Measurements from ENCODE around the gene RFX6.
A peak's percentile ranks its signal among the peaks of the same experiment; 100 is the strongest.

RFX6 gene

GRCh38 chr6:116894669-116895068, 17.6 kb downstream of the RFX6 start:
- no peak for DNase-seq (ENCODE audit: low read depth)

DNA sequence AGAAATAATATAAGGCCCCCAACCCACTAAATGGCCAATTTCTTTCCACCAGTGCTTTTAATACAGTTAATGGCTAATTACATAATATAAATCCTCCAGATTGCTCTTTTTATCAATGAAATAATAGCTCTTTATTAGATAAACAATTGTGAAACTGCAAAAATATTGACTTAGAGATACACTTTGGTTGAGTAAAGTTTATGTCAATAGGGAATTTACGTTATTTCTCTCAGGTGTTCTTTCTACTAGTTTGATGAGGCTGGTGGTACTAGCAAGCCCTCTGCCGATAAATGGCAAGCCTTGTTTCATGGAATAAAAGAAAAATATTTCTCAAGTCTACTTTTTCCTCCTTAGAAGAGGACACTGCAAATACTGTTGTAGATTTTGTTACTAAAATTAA, 18.9 kb downstream of the RFX6 start:
- DNase-seq (ENCODE audit: low read depth) = no peak

GRCh38 chr6:116902634-116903033, 25.6 kb downstream of the RFX6 start:
- DNase-seq (ENCODE audit: low read depth) = no peak

DNA sequence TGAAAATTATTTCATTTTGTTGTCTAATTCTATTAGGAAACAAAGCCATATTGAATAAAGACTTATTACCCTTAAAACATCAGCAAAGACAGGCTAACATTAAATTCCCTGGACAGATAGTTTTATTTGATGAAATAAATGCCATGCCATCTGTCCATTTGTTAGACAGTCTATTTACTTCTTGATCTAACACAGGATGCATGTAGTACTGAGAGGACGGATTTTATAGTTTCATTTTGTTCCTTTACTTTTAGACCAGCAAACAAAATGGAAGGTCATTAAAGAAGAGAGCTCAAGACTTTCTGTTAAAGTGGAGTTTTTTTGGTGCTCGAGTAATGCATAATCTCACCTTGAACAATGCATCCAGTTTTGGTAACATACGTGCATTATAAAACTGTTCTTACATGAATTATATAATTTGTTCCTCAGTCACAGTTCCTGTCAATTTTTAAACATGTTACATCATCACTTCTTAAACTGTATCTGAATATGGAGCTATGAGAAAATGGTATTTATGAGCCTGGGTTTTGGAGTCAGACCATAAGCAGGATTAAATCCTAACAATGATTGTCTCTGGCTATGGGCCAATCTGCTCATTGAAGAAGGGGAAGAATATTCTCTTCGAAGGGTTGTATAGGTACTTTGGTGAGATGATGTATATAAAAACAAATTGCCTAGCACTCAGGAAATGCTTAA, 46.0 kb downstream of the RFX6 start:
- no peak for DNase-seq (ENCODE audit: low read depth)

DNA sequence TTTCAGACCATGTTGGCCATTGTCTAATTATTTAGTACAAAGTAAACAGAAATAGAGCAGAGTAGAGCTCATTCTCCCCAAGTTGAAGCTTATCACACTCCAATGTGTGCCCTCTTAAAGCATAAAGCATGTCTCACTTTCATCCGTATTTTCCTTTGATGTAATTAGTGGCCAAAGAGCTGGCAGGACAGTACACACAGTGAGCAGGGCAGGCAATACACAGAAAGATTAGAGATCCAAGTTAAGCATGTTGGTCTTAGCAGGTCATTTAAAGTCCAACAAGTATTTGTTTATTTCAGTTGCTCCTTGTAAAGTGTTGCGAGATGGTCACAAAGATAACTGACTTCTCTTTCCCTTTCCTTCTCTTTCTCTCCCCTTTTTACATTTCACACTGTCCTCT, 47.2 kb downstream of the RFX6 start:
- DNase-seq (ENCODE audit: low read depth) = no peak

GRCh38 chr6:116925088-116925794, 48.2 kb downstream of the RFX6 start:
- peak; percentile 16 for DNase-seq (ENCODE audit: low read depth)

DNA sequence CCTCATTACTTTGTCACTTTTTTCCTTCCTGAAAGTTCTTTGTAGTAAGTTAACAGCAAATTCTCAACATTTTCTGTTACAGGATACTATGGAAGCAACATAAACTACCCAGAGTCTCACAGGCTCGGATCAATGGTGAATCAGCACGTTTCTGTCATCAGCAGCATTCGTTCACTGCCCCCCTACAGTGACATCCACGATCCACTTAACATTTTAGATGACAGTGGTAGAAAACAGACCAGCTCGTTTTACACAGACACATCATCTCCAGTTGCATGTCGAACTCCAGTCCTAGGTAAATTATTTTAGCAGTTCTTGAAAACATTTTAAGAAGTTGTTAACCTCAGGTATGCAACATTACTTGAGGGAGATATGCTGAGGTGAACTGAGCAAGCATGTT, 51.6 kb downstream of the RFX6 start:
- DNase-seq (ENCODE audit: low read depth) = no peak

GRCh38 chr6:116929825-116930224, 52.8 kb downstream of the RFX6 start:
- no peak for DNase-seq (ENCODE audit: low read depth)

DNA sequence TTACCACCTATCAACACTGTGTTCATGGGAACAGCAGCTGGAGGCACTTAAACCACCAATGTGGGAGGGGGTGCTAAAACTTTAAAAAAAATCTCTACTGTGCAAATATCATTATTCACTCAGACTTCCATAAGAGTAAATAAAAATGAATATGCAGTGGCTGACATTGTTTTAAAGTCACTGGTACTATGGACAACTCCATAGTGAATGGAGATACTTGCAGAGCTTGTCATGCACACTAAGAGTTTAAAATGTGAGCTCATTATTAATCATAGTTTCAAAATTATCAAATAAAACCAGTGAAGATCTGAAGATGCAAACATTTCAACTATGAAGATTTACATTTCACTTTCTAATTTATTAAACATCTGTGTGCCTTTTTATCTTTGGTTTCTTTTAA, 54.4 kb downstream of the RFX6 start:
- no peak for DNase-seq (ENCODE audit: low read depth)

- no peak for DNase-seq (ENCODE audit: low read depth)
These were observed 55.5 kb downstream of the RFX6 start for GRCh38 chr6:116932496-116932895.

GRCh38 chr6:116933485-116933884, 56.4 kb downstream of the RFX6 start:
- no peak for DNase-seq (ENCODE audit: low read depth)

GRCh38 chr6:116938305-116938704, 61.3 kb downstream of the RFX6 start:
- no peak for DNase-seq (ENCODE audit: low read depth)

GRCh38 chr6:116941727-116942126, 64.7 kb downstream of the RFX6 start:
- DNase-seq (ENCODE audit: low read depth) = no peak

- DNase-seq (ENCODE audit: low read depth) = no peak
These were observed 68.8 kb downstream of the RFX6 start for GRCh38 chr6:116945809-116946208.

- DNase-seq (ENCODE audit: low read depth) = no peak
These were observed 71.7 kb downstream of the RFX6 start for GRCh38 chr6:116948533-116949304.

- DNase-seq (ENCODE audit: low read depth) = no peak
These were observed 72.9 kb downstream of the RFX6 start for GRCh38 chr6:116949964-116950363.

DNA sequence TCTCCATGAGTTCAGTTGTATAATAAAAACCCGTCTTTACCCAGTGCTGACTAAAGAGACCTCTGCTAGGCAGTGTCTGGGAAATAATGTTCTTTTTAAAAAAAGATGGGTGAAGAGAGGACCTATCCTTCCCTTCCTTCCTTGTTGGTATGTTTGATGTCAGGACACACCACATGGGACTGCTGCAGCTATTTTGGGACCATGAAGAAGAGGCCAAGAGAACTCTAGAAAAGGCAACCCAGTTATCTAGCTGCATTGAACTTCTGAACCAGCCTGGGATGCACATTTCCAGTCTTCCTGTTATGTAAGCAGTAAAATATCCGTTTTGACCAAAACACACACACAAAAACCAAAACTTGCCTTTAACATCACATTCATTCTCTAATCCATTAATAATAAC, 77.3 kb downstream of the RFX6 start:
- no peak for DNase-seq (ENCODE audit: low read depth)

GRCh38 chr6:116954938-116955337, 77.9 kb downstream of the RFX6 start:
- no peak for DNase-seq (ENCODE audit: low read depth)

DNA sequence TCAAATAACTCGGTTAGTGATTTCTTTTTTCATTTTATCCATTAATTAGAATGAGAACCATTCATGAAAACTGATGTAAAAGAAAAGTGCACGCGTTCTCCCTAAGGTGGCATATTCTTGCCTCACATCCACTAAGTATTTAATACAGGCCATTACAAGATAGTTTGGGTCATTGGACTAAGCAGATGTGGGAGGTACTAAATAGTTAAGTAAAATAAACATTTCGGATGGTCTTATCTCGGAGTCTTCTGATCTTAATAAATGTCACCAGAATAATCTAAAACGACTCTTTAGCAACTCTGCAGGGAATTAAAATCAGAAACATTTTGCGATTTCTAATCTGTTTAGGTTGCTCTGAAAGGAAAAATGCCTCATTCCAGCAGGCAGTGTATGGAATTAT, 78.7 kb downstream of the RFX6 start:
- no peak for DNase-seq (ENCODE audit: low read depth)

DNA sequence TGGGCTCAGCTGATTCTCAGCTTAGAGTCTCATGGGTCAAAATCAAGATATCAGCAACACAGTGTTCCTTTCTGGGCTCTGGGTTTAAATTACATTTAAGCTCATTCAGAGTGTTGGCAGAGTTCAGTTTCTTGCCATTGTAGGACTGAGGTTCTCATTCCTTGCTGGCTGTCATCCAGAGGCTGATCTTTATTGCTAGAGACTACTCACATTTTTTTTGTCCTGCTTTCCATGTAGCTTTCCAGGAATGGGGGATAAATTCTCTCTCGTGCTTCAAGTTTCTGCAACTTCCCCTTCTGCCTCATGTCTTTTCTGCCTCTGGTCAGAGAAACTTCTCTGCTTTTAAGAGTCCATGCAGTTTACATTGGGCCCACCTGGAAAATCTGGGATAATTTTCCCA, 86.9 kb downstream of the RFX6 start:
- no peak for DNase-seq (ENCODE audit: low read depth)

DNA sequence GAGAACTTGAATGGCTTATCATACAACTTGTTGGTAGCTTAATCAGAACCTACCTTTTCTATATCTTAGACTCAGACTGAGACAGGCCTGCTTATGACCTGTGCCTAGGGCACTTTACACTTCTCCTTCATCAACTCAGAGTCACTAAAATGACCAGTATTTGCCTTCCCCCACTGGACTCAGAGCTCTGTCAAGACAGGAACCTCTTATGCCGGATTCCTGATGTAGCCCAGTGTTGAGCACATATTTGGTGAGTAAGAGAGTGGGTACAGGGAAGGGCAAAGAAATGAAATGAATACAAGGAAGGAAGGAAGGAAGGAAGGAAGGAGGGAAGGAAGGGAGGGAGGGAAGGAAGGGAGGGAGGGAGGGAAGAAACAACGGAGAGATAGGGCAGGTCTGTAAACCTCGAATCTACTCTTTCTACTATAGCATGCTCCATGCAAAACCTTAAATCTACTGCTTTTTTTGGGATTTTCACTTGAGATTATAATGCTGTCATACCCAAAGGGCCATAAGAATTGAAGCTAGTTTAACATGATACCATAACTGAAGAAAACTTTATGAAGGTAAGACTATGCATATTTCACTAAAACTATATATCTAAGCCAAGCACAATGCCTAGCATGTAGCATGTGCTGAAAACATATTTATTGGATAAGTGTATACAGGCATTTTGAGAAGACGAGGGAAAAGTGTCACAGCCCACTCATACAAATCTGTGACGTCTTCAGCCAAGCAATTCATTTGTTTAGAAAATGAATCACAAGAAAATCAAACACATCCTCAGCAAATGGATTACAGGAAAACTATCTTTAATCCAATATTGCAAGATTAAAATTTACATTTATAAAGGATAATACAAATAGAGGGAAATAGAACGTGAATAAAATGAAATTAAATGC, 89.9 kb downstream of the RFX6 start:
- DNase-seq (ENCODE audit: low read depth) = no peak

- peak; percentile 21 for DNase-seq (ENCODE audit: low read depth)
These were observed 92.3 kb downstream of the RFX6 start for GRCh38 chr6:116969211-116969863.
